ES-I3 (cell line): ENCODE data around the gene JAK2.

ENCODE experiments used
- H3K36me3 ChIP-seq: 2 replicates; pipeline ENCODE4 v1.6.1; 2013; ENCODE audit warnings: mild to moderate bottlenecking, low read length, control low read depth, moderate library complexity; ENCODE audit not compliant: insufficient read depth
- H3K4me1 ChIP-seq: 2 replicates; pipeline ENCODE4 v1.6.1; 2013; ENCODE audit warnings: mild to moderate bottlenecking, control low read depth, low read length; ENCODE audit not compliant: insufficient read depth
- H3K9ac ChIP-seq: 2 replicates; pipeline ENCODE4 v1.6.1; 2013; ENCODE audit warnings: low read depth, mild to moderate bottlenecking, low read length, moderate library complexity
- H3K9me3 ChIP-seq: 2 replicates; pipeline ENCODE4 v1.6.1; 2013; ENCODE audit warnings: mild to moderate bottlenecking, low read length, moderate library complexity; ENCODE audit not compliant: control insufficient read depth, insufficient read depth

JAK2 gene

DNA sequence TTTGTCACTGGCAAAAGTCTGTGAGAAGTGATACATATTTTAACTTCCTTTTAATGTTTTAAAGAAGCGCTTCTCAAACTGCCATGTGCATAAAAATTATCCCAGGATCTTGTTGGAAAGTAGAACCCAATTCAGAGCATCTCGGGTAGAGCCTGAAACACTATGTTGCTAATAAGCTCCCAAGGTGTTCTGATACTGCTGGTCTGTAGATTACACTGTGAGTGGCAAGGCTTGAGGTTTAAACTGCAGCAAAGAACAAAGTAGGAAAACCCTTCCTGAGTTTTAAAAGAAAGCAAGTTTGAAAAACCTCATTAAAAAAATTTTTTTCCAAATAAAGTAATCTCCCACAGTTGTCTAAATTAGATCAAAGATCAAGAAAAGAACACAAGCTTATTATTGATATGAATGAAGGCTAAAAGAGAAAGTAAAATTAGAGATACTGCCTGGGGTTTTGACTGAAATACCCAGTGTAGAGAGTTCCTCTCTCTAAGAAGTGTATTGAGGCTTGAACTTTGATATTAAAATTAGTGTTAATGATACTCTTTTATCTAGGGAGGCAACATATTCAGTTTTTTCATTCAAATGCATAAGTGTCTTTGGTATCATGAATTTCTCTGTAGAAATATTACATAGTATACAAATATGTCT lies 19.8 kb upstream of the JAK2 start:
- Histone ChIP-seq H3K4me1 (no peaks in the 10 kb centered on the region), H3K9ac (no peak overlapping the region), H3K9me3 (no peaks in the 10 kb centered on the region), H3K36me3 (no peaks in the 10 kb centered on the region)

DNA sequence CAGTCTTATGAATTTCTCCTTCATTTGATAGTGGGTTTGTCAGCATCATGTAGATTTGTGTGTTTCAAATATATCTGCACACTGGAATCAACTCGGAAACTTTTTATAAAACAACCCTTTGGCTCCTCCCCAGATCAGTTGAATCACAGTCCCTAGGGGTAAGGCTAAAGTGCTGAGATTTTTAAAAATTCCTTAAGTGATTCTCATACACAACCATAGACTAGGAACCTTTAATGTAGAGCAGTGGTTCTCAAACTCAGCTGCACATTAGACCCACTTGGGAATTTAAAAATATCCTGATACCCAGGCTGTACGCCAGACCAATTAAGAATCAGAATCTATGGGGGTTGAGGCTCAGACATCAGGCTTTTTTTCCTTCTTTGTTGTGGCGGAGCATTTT lies 17.5 kb upstream of the JAK2 start:
- no peaks in the 10 kb centered on the region for H3K36me3 ChIP-seq
- no peak overlapping the region for H3K9ac ChIP-seq
- H3K4me1 ChIP-seq = no peaks in the 10 kb centered on the region
- H3K9me3 ChIP-seq = no peaks in the 10 kb centered on the region

DNA sequence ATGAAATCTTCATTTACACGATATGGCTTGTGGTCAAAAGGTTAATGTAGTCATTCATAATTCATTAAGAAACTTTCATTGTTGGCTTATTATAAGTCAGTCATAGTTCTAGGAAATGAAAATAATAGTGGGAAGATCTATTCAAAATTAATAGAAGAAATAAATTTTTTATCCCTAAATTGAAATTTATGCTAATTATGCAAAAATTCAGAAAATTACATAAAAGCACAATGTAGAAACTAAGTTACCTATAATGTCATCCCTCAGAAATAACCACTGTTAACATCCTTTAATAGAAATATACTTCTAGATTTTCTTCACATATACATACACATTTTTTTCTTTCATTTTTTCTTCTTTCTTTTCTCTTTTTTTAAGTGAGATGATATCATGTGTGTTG lies 15.9 kb upstream of the JAK2 start:
- H3K36me3 ChIP-seq = no peaks in the 10 kb centered on the region
- H3K9me3 ChIP-seq = no peaks in the 10 kb centered on the region
- no peaks in the 10 kb centered on the region for H3K4me1 ChIP-seq
- no peak overlapping the region for H3K9ac ChIP-seq

DNA sequence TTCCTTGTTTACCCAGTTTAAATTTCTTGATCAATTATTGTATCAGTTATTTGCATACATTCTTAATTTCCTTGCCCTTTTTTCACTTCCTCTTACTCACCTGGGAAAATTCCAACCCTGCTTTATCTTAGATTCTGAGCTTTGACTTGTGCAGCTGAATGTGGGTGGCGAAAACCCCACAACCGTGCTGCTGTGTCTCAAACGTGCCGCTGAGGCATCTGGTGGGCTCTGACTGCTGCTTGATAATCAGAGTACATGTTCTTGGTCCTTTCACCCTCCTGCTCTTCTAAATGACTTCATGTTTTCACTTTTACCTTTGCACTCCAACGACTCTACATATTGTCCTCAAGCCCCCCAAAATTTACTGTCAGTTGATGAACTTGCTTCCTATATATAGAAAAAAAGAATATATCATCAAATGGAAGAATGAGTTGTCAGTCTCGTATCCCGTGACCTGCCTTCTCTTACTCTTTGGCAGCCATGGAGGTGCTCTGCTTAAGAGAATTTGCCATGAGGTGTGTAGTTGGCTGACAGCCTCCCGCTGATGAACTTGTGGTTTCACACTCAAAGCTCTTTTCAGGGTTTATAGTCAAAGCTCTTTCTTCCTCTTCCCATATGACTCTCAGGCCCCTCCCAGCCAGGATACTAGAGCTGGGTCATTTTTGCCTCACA lies 14.0 kb upstream of the JAK2 start:
- Histone ChIP-seq H3K9me3 (no peaks in the 10 kb centered on the region), H3K9ac (no peak overlapping the region), H3K4me1 (no peaks in the 10 kb centered on the region), H3K36me3 (no peaks in the 10 kb centered on the region)

DNA sequence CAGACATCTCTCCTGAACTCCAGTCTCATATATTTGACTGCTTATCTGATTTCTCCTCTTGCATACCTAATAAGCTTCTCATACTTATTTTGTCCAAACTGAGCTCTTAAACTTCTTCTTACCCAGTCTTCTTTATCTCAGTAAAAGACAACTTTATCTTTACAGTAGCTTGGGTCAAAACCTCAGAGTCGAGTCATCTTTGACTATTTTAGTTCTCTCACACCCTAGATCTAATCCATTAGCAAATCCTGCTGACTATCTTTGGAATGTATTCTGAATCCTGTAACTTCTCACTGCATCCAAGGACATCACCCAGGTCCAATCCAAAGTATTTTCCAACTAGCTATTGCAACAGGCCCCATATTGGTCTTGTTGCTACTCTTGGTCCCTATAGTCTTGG lies 11.8 kb upstream of the JAK2 start:
- H3K9ac ChIP-seq = no peak overlapping the region
- H3K9me3 ChIP-seq = no peaks in the 10 kb centered on the region
- H3K36me3 ChIP-seq = no peaks in the 10 kb centered on the region
- no peaks in the 10 kb centered on the region for H3K4me1 ChIP-seq

DNA sequence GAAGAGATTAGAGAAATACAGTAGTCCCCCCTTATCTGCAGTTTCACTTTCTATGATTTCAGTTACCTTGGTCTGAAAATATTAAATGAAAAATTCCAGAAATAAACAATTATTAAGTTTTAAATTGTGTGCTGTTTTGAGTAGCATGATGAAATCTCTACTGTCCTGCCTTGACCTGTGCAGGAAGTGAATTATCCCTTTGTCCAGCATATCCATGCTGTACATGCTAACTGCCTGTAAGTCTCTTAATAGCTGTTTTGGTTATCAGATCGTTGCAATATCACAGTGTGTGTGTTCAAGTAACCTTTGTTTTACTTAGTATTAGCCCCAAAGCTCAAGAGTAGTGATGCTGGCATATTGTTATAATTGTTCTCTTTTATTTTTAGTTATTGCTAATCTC lies 11.2 kb upstream of the JAK2 start:
- no peaks in the 10 kb centered on the region for H3K9me3 ChIP-seq
- H3K9ac ChIP-seq = no peak overlapping the region
- H3K4me1 ChIP-seq = no peaks in the 10 kb centered on the region
- no peaks in the 10 kb centered on the region for H3K36me3 ChIP-seq

DNA sequence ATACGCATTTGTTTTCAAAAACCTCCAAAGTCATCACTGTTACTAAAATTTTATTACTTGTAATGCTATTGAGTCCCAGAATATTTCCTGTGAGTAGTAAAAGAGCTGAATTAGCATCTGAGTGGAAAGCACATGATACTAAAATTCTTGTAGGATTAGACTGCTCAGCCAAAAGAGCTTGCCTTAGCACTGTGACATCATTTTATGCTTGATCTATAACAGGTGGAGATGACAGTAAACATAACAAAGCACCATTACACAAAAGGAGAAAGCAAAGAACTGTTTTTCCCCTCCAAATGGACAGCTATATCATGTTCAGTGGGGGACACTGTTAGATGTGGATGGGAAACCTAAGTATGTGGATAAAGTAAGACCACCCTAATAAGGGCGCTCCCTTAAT lies 5.8 kb upstream of the JAK2 start:
- no peaks in the 10 kb centered on the region for H3K36me3 ChIP-seq

DNA sequence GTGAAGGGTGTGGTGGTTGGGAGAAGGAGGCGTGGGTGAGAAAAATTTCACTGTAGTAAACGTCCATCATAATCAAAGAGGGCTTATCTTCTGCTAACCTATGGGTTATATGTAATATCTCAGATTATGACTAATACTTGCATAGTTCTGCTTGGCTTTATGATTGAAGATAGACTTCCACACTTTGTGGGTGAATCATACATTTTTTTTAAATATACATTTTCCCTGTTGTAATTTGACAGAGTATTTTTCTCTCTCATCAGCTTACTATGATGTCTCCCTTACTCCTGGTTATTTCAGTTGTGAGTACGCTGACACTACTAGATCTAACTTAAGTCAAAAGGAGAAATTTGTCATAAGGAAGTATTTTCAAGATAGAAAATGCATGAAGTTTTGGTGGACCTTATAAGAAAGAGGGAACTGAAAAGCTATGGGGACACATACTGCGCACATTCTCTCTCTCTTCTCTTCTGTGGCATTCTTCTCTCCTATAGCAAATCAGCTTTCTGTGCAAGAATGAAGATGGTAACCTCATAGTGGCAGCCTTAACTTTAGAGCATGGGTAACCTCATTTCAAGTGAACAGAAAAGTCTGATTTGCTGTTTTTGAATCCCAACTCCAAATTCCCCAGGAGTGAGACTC lies 4.9 kb upstream of the JAK2 start:
- no peak overlapping the region for H3K9ac ChIP-seq
- no peaks in the 10 kb centered on the region for H3K36me3 ChIP-seq
- H3K9me3 ChIP-seq = no peaks in the 10 kb centered on the region
- no peaks in the 10 kb centered on the region; the same call in 1 of the 2 replicates for H3K4me1 ChIP-seq

More for the DNA sequence above, 5.8 kb upstream of the JAK2 start:
- Histone ChIP-seq H3K9me3 (no peaks in the 10 kb centered on the region), H3K4me1 (no peaks in the 10 kb centered on the region; the same call in 1 of the 2 replicates), H3K9ac (no peak overlapping the region)

DNA sequence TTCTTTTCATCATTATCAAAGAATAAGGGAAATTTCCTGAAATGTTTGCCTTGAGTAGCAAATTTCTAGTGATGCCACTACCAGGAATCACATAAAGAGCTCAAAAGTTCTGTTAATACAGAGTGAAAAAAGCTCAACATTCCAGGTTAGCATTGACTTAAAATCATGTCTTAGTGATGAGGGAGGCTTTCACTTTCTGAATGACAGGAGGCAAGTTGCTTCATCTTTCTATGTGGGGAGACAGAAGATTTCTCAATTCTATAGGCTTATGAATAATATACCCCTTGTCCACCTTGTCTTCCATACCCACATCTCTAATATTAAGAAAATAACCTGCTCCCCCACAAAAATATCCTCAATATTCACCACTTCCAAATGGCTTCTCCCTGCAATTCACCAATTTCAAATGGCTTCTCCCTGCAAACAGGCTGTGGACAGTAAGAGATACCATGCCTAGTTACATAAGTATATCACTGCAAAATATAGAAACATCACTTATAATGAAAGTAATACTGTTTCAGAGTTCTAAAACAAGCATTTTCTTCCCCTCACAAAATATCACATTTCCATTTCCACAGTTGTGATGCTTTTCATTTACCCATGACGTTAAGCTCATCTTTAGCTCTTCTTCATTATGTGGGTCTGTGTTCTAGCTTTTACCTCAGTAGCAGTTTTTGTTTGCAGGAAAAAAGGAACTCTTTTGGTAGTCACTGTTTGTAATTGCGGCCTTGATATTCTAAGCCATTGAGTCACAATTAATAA lies 2.2 kb upstream of the JAK2 start:
- no peaks in the 10 kb centered on the region for H3K36me3 ChIP-seq
- no peaks in the 10 kb centered on the region for H3K9me3 ChIP-seq
- H3K4me1 ChIP-seq = no peaks in the 10 kb centered on the region; the same call in 1 of the 2 replicates
- H3K9ac ChIP-seq = no peak overlapping the region

DNA sequence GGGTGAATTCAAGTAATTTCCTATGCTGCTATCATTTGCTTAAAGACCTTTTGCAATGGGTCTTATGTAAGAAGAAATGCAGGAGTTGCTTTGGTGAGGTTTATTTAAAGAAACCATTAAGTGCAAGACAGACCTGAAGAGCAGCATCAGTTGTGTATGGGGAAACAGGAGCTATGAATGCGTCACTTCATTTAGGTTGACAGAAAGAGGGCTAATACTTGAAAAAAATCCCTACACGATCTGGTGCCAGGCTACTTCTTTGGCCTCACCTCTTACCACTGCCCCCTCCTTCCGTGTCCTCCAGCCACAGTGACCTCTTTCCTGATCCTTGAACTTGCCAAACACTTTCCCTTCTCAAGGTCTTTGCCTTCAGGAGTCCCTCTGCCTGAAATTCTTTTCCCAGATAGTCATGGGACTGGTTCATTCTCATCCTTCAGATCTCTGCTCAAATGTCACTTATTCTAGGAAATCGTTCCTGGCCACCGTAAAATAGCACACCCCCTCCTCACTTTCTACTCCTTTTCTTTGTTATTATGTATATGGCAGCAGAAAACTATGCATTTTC lies 1.4 kb upstream of the JAK2 start:
- Histone ChIP-seq H3K9ac (peak overlapping the region; percentile 84), H3K4me1 (no peaks in the 10 kb centered on the region; the same call in 1 of the 2 replicates), H3K36me3 (no peaks in the 10 kb centered on the region), H3K9me3 (no peaks in the 10 kb centered on the region)

DNA sequence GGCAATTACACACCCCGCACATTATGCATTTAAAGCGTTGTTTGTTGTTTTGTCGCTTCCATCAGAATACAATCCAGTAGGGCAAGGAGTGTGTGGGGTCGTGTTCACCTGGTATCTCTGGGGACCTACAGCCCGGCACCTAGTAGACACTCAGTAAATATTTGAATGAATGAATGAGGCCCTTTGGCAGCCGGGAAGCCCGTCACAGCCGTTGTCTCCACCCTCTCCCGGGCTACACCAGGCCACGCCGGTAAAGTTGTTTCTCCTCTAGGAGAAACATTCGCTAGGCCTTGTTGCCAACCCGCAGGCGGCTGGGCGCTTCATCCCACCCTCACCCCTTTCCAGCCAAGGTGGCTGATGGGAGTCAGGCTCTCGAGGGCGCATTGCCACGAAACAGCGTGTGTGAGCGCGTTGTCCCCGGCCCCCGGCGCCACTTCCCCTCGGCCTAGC lies 876 bp upstream of the JAK2 start:
- Histone ChIP-seq H3K4me1 (no peaks in the 10 kb centered on the region; the same call in 1 of the 2 replicates), H3K36me3 (no peaks in the 10 kb centered on the region), H3K9ac (peak overlapping the region; percentile 84), H3K9me3 (no peaks in the 10 kb centered on the region)

DNA sequence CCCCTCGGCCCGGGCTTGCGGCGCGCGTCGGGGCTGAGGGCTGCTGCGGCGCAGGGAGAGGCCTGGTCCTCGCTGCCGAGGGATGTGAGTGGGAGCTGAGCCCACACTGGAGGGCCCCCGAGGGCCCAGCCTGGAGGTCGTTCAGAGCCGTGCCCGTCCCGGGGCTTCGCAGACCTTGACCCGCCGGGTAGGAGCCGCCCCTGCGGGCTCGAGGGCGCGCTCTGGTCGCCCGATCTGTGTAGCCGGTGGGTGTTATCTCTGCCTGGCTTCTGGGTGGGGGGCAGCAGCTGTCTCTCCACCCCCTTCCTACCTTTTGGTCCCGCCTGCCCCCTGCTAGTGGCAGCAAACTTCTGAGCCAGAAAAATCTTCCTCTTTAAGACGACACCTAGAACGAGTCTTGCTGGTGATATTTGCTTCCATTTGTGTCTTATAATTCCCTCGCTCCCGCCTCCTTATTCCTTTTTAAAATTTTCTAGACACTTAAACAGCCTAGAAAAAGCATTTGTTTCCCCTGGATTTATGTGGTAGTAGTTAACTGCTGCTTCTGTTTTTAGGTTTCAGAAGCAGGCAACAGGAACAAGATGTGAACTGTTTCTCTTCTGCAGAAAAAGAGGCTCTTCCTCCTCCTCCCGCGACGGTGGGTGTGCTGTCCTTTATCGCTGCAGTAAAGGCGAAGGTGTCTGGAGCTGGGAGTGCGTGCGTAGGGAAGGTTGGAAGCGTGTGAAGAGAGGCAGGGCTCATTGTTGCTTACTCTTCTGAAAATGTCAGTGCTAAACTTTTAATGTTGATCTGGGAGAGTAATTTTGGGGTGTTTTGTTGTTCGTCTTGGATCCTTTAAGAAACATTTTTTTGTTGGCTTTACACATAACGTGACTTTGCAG lies 554 bp downstream of the JAK2 start:
- no peaks in the 10 kb centered on the region; the same call in 1 of the 2 replicates for H3K4me1 ChIP-seq
- H3K9me3 ChIP-seq = no peaks in the 10 kb centered on the region
- peak overlapping the region; percentile 84 for H3K9ac ChIP-seq
- H3K36me3 ChIP-seq = no peaks in the 10 kb centered on the region

DNA sequence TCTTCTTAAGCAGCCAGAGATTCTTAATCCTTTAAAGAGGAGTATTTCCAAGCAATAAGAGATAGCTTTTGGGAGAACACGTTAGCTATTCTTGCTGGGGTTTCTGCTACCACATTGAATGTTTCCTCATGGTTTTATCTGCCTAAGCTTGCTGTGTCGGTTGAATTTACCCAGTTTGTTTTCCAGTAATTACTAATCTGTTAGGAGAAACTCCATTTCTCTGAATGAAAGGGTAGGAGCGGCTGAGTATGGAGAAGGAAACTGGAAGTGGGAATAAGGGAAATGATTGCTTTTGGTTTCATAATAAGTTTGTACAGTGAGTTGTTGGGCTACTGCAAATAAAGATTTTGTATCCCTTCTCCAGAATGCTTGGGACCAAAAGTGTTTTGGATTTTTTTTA lies 1.2 kb downstream of the JAK2 start:
- peak overlapping the region; percentile 84 for H3K9ac ChIP-seq
- no peaks in the 10 kb centered on the region for H3K36me3 ChIP-seq
- H3K9me3 ChIP-seq = no peaks in the 10 kb centered on the region
- H3K4me1 ChIP-seq = no peaks in the 10 kb centered on the region; the same call in 1 of the 2 replicates
